SHP77 (cell line): Measurements from ENCODE around the gene PLCB3.

Source experiments
- DNase-seq, 2 experiments: peaks; one replicate each; lab custom pipeline; 2025; lab: John Stamatoyannopoulos, UW

Gene PLCB3

GRCh38 chr11:64288353-64288750 lies 37.0 kb downstream of the PLCB3 start:
- DNase-seq: no peak

GRCh38 chr11:64289002-64289564 lies 37.8 kb downstream of the PLCB3 start:
- DNase-seq: no peak

- DNase-seq: no peak
These were observed 39.3 kb downstream of the PLCB3 start for GRCh38 chr11:64290352-64291261.

- no peak for DNase-seq
These were observed 40.0 kb downstream of the PLCB3 start, which contains the start of gene KCNK4 for GRCh38 chr11:64291262-64291751. Gene KCNK4 (plus strand): TSS chr11:64291302. CDS start chr11:64293019, 1,717 bp downstream.

GRCh38 chr11:64291752-64292459 lies 40.6 kb downstream of the PLCB3 start:
- DNase-seq: no peak

- no peak for DNase-seq
These were observed 41.3 kb downstream of the PLCB3 start for GRCh38 chr11:64292460-64293254.

- no peak for DNase-seq
These were observed 43.4 kb downstream of the PLCB3 start for GRCh38 chr11:64294774-64295173.

GRCh38 chr11:64295760-64296159 lies 44.4 kb downstream of the PLCB3 start:
- no peak for DNase-seq

GRCh38 chr11:64296236-64296635 lies 44.9 kb downstream of the PLCB3 start:
- DNase-seq: no peak

GRCh38 chr11:64296830-64297698 lies 45.7 kb downstream of the PLCB3 start:
- no peak for DNase-seq

GRCh38 chr11:64297699-64298358 lies 46.5 kb downstream of the PLCB3 start:
- DNase-seq: no peak

GRCh38 chr11:64298966-64299846 lies 47.9 kb downstream of the PLCB3 start:
- peak in 1 of 2 experiments; percentile 36 for DNase-seq

GRCh38 chr11:64299847-64300648 lies 48.7 kb downstream of the PLCB3 start, which contains the start of gene CATSPERZ:
Gene CATSPERZ (plus strand): TSS chr11:64300358. CDS start chr11:64300411, 53 bp downstream.
- no peak for DNase-seq

- DNase-seq: no peak
These were observed 52.0 kb downstream of the PLCB3 start for GRCh38 chr11:64303109-64304031.

- DNase-seq: no peak
These were observed 52.6 kb downstream of the PLCB3 start for GRCh38 chr11:64304032-64304315.

GRCh38 chr11:64304316-64305072 lies 53.2 kb downstream of the PLCB3 start:
- peak; percentile 86 to 90 for DNase-seq
